SK-MEL-5 (cell line): ENCODE results near the gene CDR2. TPM values are rescaled to one million over a fixed set of nuclear protein-coding genes. Genes with fewer than 3 reads are reported as not detected.

Source experiments
- DNase-seq: peaks from one replicate; pipeline ENCODE4 v3.0.0-alpha.2; 2016; ENCODE audit warnings: low read depth, low spot score
- in situ Hi-C: cut with HindIII; loops from 2 replicates; pipeline ENCODE4 v1.10.0; 2016; ENCODE audit warnings: low sequenced_read_pairs, high pct_unique_total_duplicates, low pct_unique_long_range_greater_than_20kb
- total RNA-seq: library from RNA; depleted of rRNA; stranded (reverse); fragments of >200 nt; shearing (Covaris generic); gene quantifications from 2 replicates; pipeline ENCODE4 v1.2.3, GENCODE V29; 2014

CDR2 gene
- total RNA-seq, 1 experiment from 2014 or later, result 14.5 TPM

- in situ Hi-C loops, result no loop called here
- DNase-seq, result no peak
These were observed 38.7 kb downstream of the CDR2 start for GRCh38 chr16:22335668-22336246.

- DNase-seq, result no peak
- in situ Hi-C loops, result no loop called here
These were observed 40.9 kb downstream of the CDR2 start for GRCh38 chr16:22333457-22333994.

- no peak for DNase-seq
- in situ Hi-C loops, result no loop called here
These were observed 44.1 kb downstream of the CDR2 start for GRCh38 chr16:22330326-22330725.

GRCh38 chr16:22329199-22329695 lies 45.2 kb downstream of the CDR2 start:
- DNase-seq, result no peak
- in situ Hi-C loops, result no loop called here

- in situ Hi-C loops, result no loop called here
- DNase-seq, result no peak
These were observed 46.2 kb downstream of the CDR2 start for GRCh38 chr16:22328081-22328725.

- no peak for DNase-seq
- in situ Hi-C loops, result no loop called here
These were observed 47.0 kb downstream of the CDR2 start for GRCh38 chr16:22327446-22327775.

GRCh38 chr16:22326771-22327445 lies 47.5 kb downstream of the CDR2 start:
- DNase-seq, result no peak
- in situ Hi-C loops, result no loop called here

GRCh38 chr16:22326369-22326652 lies 48.1 kb downstream of the CDR2 start:
- no peak for DNase-seq
- in situ Hi-C loops, result no loop called here

GRCh38 chr16:22325598-22326368 lies 48.6 kb downstream of the CDR2 start:
- no peak for DNase-seq
- in situ Hi-C loops, result no loop called here

GRCh38 chr16:22324787-22325597 lies 49.4 kb downstream of the CDR2 start:
- no peak for DNase-seq
- in situ Hi-C loops, result no loop called here

GRCh38 chr16:22323959-22324786 lies 50.2 kb downstream of the CDR2 start:
- no peak for DNase-seq
- in situ Hi-C loops, result no loop called here

GRCh38 chr16:22323173-22323958 lies 51.1 kb downstream of the CDR2 start:
- no peak for DNase-seq
- in situ Hi-C loops, result no loop called here

- in situ Hi-C loops, result no loop called here
- DNase-seq, result no peak
These were observed 51.7 kb downstream of the CDR2 start for GRCh38 chr16:22322741-22323140.

- DNase-seq, result no peak
- in situ Hi-C loops, result no loop called here
These were observed 52.4 kb downstream of the CDR2 start for GRCh38 chr16:22322021-22322471.

- DNase-seq, result peak; percentile 62
- in situ Hi-C loops, result no loop called here
These were observed 52.9 kb downstream of the CDR2 start for GRCh38 chr16:22321340-22322001.
